SHP77 treated with DMSO at 0.1 percent for 48 hours (cell line): Measurements from ENCODE around the gene UHRF2.
"Not testable (repeated sequence)": the region's sequence is repeated elsewhere in the genome, so short reads cannot be mapped to it uniquely, and the experiment has no call there.

Experiments used
- DNase-seq: peaks from one replicate; lab custom pipeline; 2025; lab: John Stamatoyannopoulos, UW

Gene UHRF2, protein sequence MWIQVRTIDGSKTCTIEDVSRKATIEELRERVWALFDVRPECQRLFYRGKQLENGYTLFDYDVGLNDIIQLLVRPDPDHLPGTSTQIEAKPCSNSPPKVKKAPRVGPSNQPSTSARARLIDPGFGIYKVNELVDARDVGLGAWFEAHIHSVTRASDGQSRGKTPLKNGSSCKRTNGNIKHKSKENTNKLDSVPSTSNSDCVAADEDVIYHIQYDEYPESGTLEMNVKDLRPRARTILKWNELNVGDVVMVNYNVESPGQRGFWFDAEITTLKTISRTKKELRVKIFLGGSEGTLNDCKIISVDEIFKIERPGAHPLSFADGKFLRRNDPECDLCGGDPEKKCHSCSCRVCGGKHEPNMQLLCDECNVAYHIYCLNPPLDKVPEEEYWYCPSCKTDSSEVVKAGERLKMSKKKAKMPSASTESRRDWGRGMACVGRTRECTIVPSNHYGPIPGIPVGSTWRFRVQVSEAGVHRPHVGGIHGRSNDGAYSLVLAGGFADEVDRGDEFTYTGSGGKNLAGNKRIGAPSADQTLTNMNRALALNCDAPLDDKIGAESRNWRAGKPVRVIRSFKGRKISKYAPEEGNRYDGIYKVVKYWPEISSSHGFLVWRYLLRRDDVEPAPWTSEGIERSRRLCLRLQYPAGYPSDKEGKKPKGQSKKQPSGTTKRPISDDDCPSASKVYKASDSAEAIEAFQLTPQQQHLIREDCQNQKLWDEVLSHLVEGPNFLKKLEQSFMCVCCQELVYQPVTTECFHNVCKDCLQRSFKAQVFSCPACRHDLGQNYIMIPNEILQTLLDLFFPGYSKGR

GRCh38 chr9:6412487-6413364 lies at the start of gene UHRF2:
TSS of gene UHRF2 (plus strand) at chr9:6413199. CDS start at chr9:6413491, 292 bp downstream.
- DNase-seq, result peak; percentile 77

DNA sequence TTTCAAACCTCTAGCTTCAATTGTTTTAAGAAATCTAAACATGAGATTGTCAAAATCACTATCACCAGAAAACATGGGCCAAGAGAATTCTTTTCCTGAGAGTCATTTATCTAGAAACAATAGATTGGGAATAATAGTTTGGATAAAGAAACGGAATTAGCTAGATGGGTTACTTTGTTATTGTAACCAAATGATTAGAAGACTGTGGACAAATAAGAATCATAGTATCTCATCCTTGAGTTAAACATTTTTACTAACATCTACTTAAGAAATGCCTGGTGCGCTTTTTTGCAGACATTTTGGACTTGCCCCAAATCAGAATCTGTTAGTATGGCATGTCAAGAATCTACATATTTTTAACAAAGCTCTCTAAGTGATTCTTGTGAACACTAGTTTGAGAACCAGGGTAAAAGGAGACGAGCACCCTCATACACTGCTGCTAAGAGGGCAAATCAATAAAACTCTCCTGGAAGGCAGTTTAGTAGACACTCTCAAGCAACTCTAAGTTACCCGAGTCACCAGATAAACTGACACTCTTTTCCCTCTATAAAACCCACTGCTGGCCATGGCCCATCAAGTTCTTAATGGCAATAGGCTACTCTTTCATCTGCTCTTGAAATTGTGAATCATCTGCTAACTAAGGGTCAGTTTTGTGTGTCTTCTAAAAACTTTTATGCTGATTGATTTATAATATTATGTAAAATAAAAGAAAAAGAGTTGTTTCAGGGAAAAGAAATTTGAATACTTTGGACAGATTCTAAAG lies 45.7 kb upstream of the UHRF2 start:
- no peak for DNase-seq

- no peak for DNase-seq
Observed at GRCh38 chr9:6368831-6369230, 44.2 kb upstream of the UHRF2 start.

DNA sequence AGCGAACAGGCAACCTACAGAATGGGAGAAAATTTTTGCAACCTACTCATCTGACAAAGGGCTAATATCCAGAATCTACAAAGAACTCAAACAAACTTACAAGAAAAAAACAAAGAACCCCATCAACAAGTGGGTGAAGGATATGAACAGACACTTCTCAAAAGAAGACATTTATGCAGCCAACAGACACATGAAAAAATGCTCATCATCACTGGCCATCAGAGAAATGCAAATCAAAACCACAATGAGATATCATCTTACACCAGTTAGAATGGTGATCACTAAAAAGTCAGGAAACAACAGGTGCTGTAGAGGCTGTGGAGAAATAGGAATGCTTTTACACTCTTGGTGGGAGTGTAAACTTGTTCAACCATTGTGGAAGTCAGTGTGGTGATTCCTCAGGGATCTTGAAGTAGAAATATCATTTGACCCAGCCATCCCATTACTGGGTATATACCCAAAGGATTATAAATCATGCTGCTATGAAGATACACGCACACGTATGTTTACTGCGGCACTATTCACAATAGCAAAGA lies 31.5 kb upstream of the UHRF2 start:
- DNase-seq, result not testable (repeated sequence)

- DNase-seq, result no peak
Observed at GRCh38 chr9:6382681-6383080, 30.3 kb upstream of the UHRF2 start.

DNA sequence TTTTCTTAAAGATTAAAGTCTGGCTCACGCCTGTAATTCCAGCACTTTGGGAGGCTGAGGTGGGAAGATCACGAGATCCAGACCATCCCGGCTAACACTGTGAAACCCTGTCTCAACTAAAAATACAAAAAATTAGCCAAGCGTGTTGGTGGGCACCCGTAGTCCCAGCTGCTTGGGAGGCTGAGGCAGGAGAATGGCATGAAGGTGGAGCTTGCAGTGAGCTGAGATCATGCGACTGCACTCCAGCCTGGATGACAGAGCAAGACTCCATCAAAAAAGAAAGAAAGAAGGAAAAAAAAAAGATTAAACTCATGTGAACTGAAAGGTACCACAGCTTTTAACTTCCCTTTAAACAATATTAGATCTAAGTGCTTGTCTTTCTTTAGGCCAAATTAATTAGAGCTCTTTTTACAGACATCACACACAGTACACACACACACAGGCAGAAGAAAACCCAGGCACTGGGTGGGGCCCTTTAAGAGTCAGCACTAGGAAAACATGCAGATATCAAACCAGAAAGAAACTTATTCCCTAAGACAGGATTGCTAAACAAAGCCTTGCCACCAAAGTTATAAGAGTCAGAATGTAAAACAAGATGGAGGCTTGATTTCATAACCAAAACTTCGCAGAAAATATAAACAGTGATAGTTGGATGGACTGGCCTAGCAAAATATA lies 29.3 kb upstream of the UHRF2 start:
- DNase-seq, result no peak

DNA sequence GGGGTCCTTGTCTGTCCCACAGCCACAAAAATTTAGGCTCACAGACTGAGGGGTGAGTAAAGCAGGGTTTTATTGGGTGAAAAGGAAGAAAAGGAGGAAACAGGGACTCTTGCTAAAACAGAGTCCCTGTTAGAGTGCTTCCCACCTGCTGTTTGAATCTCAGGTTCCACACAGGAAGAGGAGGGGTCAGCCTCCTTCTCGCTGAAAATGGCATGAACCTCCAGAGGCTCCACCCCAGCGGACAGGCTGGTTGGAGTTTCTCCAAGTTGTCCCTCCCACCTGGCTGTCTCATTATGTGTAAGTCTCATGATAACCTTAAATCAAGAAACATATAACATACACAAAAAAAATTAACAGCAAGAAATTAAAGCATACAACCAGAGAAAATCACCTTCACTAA lies 28.3 kb upstream of the UHRF2 start:
- no peak for DNase-seq

DNA sequence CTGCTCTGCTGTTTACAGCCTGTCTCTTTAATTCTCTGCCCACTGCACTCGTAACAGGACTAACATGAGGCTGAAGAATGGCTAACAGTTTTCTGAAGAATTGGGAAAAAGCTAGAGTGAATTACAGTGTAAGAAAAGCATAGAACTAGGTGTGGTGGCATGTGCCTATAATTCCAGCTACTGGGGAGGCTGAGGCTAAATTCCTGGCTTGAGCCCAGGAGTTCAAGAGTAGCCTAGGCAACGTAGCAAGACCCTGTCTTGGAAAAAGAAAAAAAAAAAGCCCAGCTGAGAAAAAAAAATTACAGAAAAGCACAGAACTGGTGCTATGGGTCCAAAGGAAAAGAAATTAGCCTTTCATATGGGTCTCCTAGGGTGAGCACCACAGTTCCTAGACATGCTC lies 13.9 kb upstream of the UHRF2 start:
- no peak for DNase-seq

- DNase-seq, result no peak
Observed at GRCh38 chr9:6405371-6405770, 7.6 kb upstream of the UHRF2 start.

- DNase-seq, result no peak
Observed at GRCh38 chr9:6407778-6408177, 5.2 kb upstream of the UHRF2 start.

DNA sequence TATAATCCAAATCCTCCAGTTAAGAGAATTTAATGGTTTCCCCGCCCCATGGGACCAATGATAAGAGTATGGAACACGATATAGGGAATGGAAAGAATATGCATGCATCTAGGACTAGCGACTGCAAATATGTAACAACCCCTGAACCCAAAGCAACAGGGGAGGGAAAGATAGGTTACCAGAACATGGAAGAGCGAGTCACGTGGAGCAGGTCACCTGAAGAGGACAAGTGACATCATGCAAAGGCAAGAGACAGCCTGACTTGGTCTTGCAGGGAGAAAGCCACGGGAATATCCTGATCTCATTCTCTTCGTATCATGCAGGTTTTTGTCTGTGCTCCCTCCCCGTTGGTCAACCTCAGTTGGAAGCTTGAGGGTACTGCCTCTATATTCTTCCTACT lies 4.7 kb upstream of the UHRF2 start:
- DNase-seq, result no peak

DNA sequence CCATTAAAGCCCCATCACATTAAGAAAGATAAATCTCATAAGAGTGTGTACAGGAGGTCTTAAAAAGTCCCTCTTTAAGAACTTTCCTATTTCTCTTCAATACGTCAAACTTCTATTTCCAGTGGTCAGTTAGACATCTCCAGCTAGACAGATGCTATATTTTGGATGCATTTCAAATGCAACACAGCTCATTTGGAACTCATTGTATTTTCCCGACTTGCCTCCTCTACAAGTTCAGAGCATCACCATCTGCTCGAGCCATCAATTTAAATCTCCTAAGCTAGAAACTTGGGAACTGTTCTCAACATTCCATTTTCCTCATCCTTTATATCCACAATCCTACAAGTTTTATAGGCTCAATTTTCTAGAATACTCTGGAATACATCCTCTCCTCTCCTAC lies 3.2 kb upstream of the UHRF2 start:
- DNase-seq, result no peak

DNA sequence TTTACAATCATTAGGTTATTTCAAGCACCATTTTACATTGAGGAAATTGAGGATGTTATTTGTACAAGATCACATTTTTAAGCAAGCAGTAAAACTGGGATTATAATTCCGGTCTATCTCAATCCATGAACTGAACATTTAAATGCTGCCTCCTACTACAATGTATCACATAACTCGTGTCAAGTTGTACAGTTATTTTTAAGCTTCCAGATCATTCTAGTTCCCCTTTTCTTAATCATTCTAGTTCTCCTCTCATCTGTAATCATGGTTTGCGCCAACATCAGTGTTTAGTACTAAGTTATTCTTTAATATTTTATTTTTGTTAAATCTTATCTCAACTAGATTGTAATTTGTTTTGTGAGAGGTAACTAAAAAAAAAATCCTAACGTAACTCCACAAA lies 2.4 kb upstream of the UHRF2 start:
- DNase-seq, result no peak

DNA sequence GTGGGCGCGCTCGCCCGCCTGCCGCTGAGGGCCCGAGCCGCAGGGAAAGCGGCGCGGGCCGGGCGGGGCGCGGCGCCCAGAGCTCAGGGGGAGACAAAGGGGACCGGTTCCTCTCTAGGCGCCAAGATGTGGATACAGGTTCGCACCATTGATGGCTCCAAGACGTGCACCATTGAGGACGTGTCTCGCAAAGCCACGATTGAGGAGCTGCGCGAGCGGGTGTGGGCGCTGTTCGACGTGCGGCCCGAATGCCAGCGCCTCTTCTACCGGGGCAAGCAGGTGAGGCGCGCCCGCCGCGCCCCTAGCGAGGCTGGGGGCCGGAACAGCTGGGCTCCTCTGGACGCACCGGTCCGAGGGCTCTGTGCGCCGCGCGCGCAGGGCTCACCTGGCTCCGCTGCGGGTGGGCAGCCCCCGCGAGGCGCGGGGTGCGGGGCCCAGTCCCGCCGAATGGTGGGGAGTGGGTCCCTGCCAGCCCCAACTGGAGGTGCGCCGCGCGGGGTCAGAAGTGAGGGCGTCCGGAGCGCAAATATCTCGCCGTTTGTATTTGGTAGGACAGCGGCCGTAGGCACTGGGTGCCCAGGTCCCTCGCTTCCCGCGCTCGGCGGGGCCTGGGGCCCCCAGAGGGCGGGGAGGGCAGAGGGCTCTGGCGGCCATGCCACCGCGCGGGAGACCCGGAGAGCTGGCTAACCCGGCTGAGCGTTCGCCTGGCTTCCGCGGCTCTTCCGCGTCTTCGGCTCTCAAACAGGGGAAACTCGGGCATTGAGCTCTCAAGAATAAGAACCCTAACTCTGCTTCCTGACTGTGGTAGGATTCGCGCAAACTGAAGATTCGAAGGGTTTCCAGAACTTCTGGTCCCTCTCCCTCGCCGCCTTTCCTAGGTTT lies 607 bp downstream of the UHRF2 start:
- DNase-seq, result no peak

DNA sequence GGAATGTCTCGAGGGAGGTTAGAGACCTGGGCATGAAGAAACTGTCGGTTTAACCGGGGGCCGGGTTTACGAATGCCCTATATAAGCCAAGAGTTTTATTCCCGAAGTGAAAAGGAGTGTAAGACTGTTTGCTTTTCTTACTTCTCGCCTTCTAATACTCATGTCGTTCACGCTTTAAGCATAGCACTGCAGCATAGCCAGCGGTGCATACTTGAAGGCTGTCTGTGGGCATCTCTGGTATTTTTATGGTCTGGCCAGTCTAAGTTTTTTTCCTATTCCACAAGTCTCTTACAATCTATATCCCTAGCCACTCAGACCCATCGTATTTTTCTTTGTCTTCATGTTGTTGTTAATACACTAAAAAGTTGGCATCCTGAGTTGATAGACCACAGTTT lies 1.2 kb downstream of the UHRF2 start:
- no peak for DNase-seq

DNA sequence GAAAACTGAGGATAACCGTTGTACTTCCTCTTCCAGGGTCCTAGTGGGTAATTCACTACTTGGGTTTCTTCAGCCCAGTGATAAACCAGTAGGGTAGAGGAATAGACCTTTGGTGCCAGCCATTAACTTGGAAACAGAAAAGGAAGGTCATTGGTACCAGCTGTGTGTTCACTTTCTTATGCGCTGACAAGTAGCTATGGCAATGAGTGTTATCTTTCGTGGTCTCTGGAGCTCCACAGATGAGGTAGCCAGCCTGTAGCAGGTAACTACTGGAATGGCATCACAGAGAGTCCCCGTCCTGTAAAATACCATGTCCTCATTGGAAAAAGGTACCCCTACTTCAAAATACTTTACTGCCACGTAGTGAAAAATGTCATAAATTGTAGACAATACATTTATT lies 2.3 kb downstream of the UHRF2 start:
- no peak for DNase-seq

GRCh38 chr9:6417186-6417585 lies 4.2 kb downstream of the UHRF2 start:
- no peak for DNase-seq

DNA sequence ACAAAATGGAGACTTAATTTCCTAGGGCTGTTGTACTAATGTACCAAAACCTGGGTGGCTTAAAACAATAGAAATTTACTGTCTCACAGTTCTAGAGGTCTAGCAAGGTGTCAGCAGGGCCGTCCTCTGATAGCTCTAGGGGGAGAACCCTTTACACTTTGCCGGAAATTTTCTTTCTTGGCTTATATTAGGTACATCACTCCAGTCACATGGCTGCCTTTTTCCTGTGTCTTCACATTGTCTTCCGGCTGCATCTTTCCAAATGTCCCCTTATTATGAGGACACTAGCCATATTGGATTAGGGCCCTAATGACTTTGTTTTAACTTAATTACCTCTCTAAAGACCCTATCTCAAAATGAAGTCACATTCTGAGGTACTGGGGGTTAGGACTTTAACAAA lies 5.8 kb downstream of the UHRF2 start:
- no peak for DNase-seq

DNA sequence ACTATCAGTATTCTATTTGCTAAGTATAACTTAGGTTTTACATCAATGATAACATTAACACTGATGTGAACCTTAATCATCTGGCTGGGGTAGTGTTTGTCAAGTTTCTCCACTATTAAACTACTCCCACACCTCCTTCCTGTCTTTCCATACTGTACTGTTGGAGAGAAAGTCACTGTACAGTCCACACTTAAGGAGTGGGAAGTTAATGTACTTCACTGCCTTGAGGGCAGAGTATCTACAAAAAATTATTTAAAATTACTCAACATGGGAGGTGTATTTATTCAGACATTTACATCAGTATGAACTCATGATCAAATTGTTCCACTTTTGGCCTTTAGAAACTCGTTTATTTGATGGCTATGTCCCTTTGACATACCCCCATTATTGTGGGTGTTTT lies 11.9 kb downstream of the UHRF2 start:
- no peak for DNase-seq

DNA sequence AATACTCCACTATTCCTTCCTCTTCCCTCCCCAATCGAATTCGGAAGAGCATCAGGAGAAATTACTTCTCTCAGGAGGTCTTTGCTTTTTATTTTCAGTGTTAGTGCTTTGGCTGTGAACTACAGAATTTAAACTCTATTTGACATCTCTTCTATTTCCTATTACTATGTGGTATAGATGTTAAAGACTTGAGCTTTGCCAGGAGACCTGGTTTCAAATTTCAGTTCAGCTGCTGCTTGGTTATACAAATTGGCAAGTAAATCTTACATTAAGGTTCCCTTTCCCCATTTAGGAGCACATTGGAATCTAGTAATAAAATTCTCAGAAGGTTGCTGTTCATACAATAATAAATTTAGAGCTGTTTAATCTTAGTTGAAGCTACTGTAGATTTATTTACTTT lies 13.1 kb downstream of the UHRF2 start:
- no peak for DNase-seq
